Mesenchymal stem cell (in vitro differentiated cells and primary cell): ENCODE results near the gene COQ2.

Experiments
- DNase-seq: peaks from one replicate; pipeline ENCODE4 v3.0.0-alpha.2; 2013
- H2AFZ ChIP-seq: one replicate; pipeline ENCODE4 v1.6.1; 2013; ENCODE audit warnings: low read depth, mild to moderate bottlenecking, control low read depth, inconsistent platforms, low read length, moderate library complexity
- H2AK5ac ChIP-seq: 2 replicates; pipeline ENCODE4 v1.6.1; 2013; ENCODE audit warnings: low read length, moderate library complexity, mild to moderate bottlenecking, inconsistent platforms; ENCODE audit not compliant: severe bottlenecking
- H2BK120ac ChIP-seq: one replicate; pipeline ENCODE4 v1.6.1; 2013; ENCODE audit warnings: low read depth, mild to moderate bottlenecking, inconsistent platforms, low read length, moderate library complexity
- H2BK12ac ChIP-seq, 2 experiments: one replicate each; pipeline ENCODE4 v1.6.1; 2013; ENCODE audit warnings: inconsistent platforms in 2 of 2, low read length in 2 of 2, mild to moderate bottlenecking in 2 of 2, moderate library complexity in 2 of 2, control low read depth in 1 of 2
- H2BK15ac ChIP-seq: one replicate; pipeline ENCODE4 v1.6.1; 2013; ENCODE audit warnings: mild to moderate bottlenecking, low read depth, inconsistent platforms; ENCODE audit not compliant: poor library complexity, severe bottlenecking
- H2BK5ac ChIP-seq: 2 replicates; pipeline ENCODE4 v1.6.1; 2013; ENCODE audit warnings: low read depth, mild to moderate bottlenecking, low read length, control low read depth, inconsistent platforms; ENCODE audit not compliant: poor library complexity, severe bottlenecking
- H3K14ac ChIP-seq, 2 experiments: one replicate each; pipeline ENCODE4 v1.6.1; 2013; ENCODE audit warnings: inconsistent platforms in 2 of 2, low read length in 2 of 2, control low read depth in 1 of 2, mild to moderate bottlenecking in 1 of 2, moderate library complexity in 1 of 2
- H3K18ac ChIP-seq, 2 experiments: one replicate each; pipeline ENCODE4 v1.6.1; 2013; ENCODE audit warnings: inconsistent platforms in 2 of 2, low read length in 2 of 2, control low read depth in 1 of 2, low read depth in 1 of 2, mild to moderate bottlenecking in 1 of 2
- H3K23ac ChIP-seq, 2 experiments: one replicate each; pipeline ENCODE4 v1.6.1; 2013; ENCODE audit warnings: inconsistent platforms in 2 of 2, low read length in 2 of 2, mild to moderate bottlenecking in 2 of 2, moderate library complexity in 2 of 2, control low read depth in 1 of 2
- H3K27ac ChIP-seq: 2 replicates; pipeline ENCODE4 v1.5.1; 2013; ENCODE audit warnings: mild to moderate bottlenecking, moderate library complexity, low read length, control low read depth, inconsistent platforms; ENCODE audit not compliant: poor library complexity, severe bottlenecking
- H3K27me3 ChIP-seq, 2 experiments: 2 replicates each; pipeline versions ENCODE4 v1.6.1 to v1.7.0; 2013; ENCODE audit warnings: low read length in 2 of 2, mild to moderate bottlenecking in 2 of 2, moderate library complexity in 2 of 2, control low read depth in 1 of 2, inconsistent platforms in 1 of 2; ENCODE audit not compliant: control insufficient read depth in 1 of 2, insufficient read depth in 1 of 2
- H3K36me3 ChIP-seq, 2 experiments: 2 replicates each; pipeline versions ENCODE4 v1.6.1 to v1.7.0; 2013; ENCODE audit warnings: low read length in 2 of 2, control low read depth in 1 of 2, inconsistent platforms in 1 of 2, low read depth in 1 of 2, mild to moderate bottlenecking in 1 of 2; ENCODE audit not compliant: insufficient read depth in 2 of 2, control insufficient read depth in 1 of 2
- H3K4ac ChIP-seq, 2 experiments: one replicate each; pipeline ENCODE4 v1.6.1; 2013; ENCODE audit warnings: inconsistent platforms in 2 of 2, low read length in 2 of 2, mild to moderate bottlenecking in 2 of 2, moderate library complexity in 2 of 2, control low read depth in 1 of 2, low read depth in 1 of 2
- H3K4me1 ChIP-seq: 2 replicates; pipeline ENCODE4 v1.6.1; 2013; ENCODE audit warnings: low read depth, low read length, control low read depth; ENCODE audit not compliant: control insufficient read depth, insufficient read depth
- H3K4me2 ChIP-seq: 2 replicates; pipeline ENCODE4 v1.6.1; 2013; ENCODE audit warnings: low read length, mild to moderate bottlenecking, inconsistent platforms; ENCODE audit not compliant: poor library complexity, severe bottlenecking
- H3K4me3 ChIP-seq, 2 experiments: 2 replicates each; pipeline versions ENCODE4 v1.5.1 to v1.7.0; 2013; ENCODE audit warnings: low read length in 2 of 2, mild to moderate bottlenecking in 2 of 2, control low read depth in 1 of 2, low read depth in 1 of 2; ENCODE audit not compliant: insufficient read depth in 1 of 2
- H3K79me1 ChIP-seq: replicated peaks from 2 replicates; pipeline ENCODE4 v1.6.1; 2013; ENCODE audit warnings: mild to moderate bottlenecking, control low read depth, low read length, inconsistent platforms; ENCODE audit not compliant: poor library complexity, severe bottlenecking
- H3K9ac ChIP-seq: 2 replicates; pipeline ENCODE4 v1.7.0; 2013; ENCODE audit warnings: mild to moderate bottlenecking, low read length, moderate library complexity
- H3K9me3 ChIP-seq: 2 replicates; pipeline ENCODE4 v1.7.0; 2013; ENCODE audit warnings: mild to moderate bottlenecking, low read length; ENCODE audit not compliant: control insufficient read depth
- H4K8ac ChIP-seq: one replicate; pipeline ENCODE4 v1.6.1; 2013; ENCODE audit warnings: inconsistent platforms, mild to moderate bottlenecking, low read length, moderate library complexity
- H4K91ac ChIP-seq: one replicate; pipeline ENCODE4 v1.6.1; 2013; ENCODE audit warnings: mild to moderate bottlenecking, low read length, inconsistent platforms
- WGBS: methylation state at CpG from one replicate; pipeline ENCODE4 v1.1.7; 2013; ENCODE audit warnings: mixed read lengths; 5-methylcytosine and 5-hydroxymethylcytosine counted together

COQ2 gene

DNA sequence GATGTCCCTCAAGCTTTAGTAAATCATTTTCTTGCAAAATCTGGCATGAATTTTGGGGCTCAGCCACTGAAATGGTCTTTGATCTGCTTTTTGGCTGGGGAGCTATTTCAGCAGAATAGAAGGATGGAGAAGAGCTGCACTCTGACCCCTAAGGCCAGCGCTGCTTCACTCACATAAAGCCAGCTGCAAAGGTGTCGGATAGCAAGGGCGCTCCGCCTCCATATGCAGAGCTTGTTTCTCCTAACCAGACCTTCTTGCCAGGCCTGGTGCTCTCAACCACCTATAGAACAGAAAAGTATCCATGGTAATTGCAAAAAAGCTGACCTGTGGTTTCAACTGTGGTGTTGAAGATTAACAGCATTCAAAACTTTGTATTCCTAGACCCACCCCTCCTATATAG is 24.1 kb upstream of the COQ2 start:
- Histone ChIP-seq H3K27ac (no peak overlapping the region), H2BK120ac (no peak overlapping the region), H3K4me1 (peaks cover 1% of the 10 kb centered on the region), H2AK5ac (no peak overlapping the region), H3K4me2 (no peak overlapping the region), H3K23ac (no peak overlapping the region), H2BK15ac (no peak overlapping the region), H3K4me3 (no peak overlapping the region), H4K8ac (no peak overlapping the region), H3K4ac (no peak overlapping the region), H2BK5ac (no peak overlapping the region), H2BK12ac (no peak overlapping the region), H3K36me3 (no peaks in the 10 kb centered on the region), H3K9me3 (no peaks in the 10 kb centered on the region), H3K27me3 (no peaks in the 10 kb centered on the region), H4K91ac (no peak overlapping the region), H3K79me1 (no peaks in the 10 kb centered on the region), H3K18ac (no peak overlapping the region), H2AFZ (no peak overlapping the region), H3K14ac (no peak overlapping the region), H3K9ac (no peak overlapping the region)
- 40% methylated on average over 4 of the region's 4 CpGs for WGBS
- no peak for DNase-seq

DNA sequence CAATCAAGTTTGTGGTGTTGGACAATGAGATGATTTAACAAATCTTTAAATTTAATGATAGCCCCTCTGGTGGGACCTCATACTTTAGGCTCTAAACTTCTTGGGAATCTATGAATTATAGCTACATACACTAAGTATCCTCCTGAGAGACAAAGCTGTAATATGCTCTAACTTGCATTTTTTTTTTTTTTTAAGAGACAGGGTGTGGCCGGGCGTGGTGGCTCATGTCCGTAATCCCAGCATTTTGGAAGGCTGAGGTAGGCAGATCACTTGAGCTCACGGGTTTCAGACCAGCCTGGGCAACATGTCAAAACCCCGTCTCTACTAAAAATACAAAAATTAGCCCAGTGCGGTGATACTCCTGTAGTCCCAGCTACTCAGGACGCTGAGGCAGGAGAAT is 23.3 kb upstream of the COQ2 start:
- Histone ChIP-seq H3K9ac (no peak overlapping the region), H3K4me3 (no peak overlapping the region), H2AK5ac (no peak overlapping the region), H2BK120ac (no peak overlapping the region), H2BK5ac (no peak overlapping the region), H3K4me2 (no peak overlapping the region), H3K4ac (no peak overlapping the region), H4K8ac (no peak overlapping the region), H4K91ac (no peak overlapping the region), H2BK12ac (no peak overlapping the region), H3K79me1 (no peaks in the 10 kb centered on the region), H3K27me3 (no peaks in the 10 kb centered on the region), H2BK15ac (no peak overlapping the region), H3K18ac (no peak overlapping the region), H3K9me3 (no peaks in the 10 kb centered on the region), H3K36me3 (no peaks in the 10 kb centered on the region), H2AFZ (no peak overlapping the region), H3K23ac (no peak overlapping the region), H3K14ac (no peak overlapping the region), H3K4me1 (peaks cover 1% of the 10 kb centered on the region), H3K27ac (no peak overlapping the region)
- 86% methylated on average over 7 of the region's 7 CpGs for WGBS
- DNase-seq = no peak

DNA sequence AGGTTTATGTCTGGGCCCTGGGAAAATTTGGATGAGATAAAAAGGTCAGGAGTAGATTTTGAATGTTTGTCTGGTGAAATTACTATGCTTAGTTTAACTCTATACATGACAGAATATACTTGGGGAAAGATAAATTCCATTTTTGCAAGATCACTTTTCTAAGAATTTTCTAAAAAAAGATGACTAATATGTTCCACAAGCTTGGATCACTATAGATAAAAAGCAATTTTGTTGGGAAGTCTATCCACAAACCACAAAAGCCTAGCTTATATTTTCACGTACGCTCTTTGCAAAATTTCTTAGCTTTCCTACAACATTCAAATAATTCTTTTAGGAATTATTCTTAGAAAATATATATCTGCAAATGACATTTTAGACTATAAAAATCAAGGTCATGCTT is 20.6 kb upstream of the COQ2 start:
- Histone ChIP-seq H3K9me3 (no peaks in the 10 kb centered on the region), H3K9ac (no peak overlapping the region), H4K91ac (no peak overlapping the region), H2BK15ac (no peak overlapping the region), H3K36me3 (no peaks in the 10 kb centered on the region), H3K4me2 (no peak overlapping the region), H2BK12ac (no peak overlapping the region), H3K4me3 (no peak overlapping the region), H2BK120ac (no peak overlapping the region), H3K27ac (no peak overlapping the region), H3K14ac (no peak overlapping the region), H4K8ac (no peak overlapping the region), H3K4me1 (peaks cover 1% of the 10 kb centered on the region), H3K79me1 (no peaks in the 10 kb centered on the region), H3K18ac (no peak overlapping the region), H3K23ac (no peak overlapping the region), H3K27me3 (no peaks in the 10 kb centered on the region), H2AFZ (no peak overlapping the region), H2BK5ac (no peak overlapping the region), H3K4ac (no peak overlapping the region), H2AK5ac (no peak overlapping the region)
- DNase-seq = no peak
- no CpG with 5 or more reads among the region's 2 CpGs for WGBS

DNA sequence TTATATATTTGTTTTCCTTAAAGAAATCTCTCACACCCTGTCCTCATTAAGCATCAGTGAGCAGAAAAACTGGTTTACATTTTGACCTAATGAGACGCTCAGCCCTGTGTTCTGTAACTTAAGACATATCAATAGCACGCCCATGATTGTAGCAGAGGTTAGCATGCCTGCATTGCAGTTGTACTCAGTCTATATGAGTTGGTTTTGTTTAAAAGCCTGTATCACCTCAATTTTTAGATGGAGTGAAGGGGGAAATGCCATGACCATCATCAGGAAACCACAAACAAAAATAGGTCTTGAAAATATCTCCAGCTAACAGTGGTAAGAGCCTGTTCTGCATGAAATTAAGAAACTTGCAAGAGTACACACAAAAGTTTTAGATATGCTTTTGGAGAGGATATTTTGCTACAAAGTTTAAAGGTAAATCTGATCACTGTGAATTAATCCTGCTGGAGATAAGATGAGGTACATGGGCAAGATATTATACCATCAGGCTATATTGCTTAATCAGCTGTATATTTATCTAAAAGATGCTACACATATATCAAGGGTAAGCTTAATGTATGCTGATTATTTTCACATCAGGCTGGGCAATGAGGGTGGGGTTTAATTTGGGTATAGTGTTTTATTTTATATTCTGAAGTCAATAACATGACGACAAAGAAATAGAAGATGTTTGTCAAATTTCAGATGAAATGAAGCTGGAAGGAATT is 13.1 kb upstream of the COQ2 start:
- Histone ChIP-seq H3K4ac (no peak overlapping the region), H3K79me1 (no peaks in the 10 kb centered on the region), H2BK5ac (no peak overlapping the region), H4K91ac (no peak overlapping the region), H2BK15ac (no peak overlapping the region), H3K9ac (no peak overlapping the region), H2BK120ac (no peak overlapping the region), H3K4me3 (no peak overlapping the region), H3K9me3 (no peaks in the 10 kb centered on the region), H3K14ac (no peak overlapping the region), H3K27me3 (no peaks in the 10 kb centered on the region), H3K23ac (no peak overlapping the region), H3K4me2 (no peak overlapping the region), H3K4me1 (no peaks in the 10 kb centered on the region), H3K27ac (no peak overlapping the region), H4K8ac (no peak overlapping the region), H2BK12ac (no peak overlapping the region), H2AK5ac (no peak overlapping the region), H3K18ac (no peak overlapping the region), H2AFZ (no peak overlapping the region), H3K36me3 (no peaks in the 10 kb centered on the region)
- 97% methylated on average over 3 of the region's 3 CpGs for WGBS
- DNase-seq = no peak
